Measurements from ENCODE around the gene ZNF333. TPM values are rescaled to one million over a fixed set of nuclear protein-coding genes. Genes with fewer than 3 reads are reported as not detected.

ZNF333 gene
- total RNA-seq, 1 donor, result 31.1 TPM

DNA sequence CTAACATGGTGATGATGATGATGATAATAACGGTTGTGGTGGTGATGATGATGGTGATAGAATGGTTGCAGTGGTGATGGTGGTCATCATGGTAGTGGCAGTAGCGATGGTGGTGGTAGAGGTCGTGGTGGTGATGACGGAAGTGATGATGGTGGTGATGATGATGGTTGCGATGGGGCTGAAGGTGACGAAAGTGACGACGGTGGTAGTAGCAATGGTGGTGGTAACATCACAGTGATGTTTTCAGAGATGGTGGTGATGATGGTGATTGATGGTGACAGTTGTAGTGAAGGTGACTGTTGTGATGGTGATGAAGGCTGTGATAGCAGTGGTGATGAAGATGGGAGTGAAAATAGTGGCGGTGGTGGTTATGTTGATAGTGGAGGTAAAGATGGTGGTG is 11.6 kb upstream of the ZNF333 start:
- H3K27ac ChIP-seq (ENCODE audit: low read depth, low read length), result no peak overlapping the region
- H3K27me3 ChIP-seq (ENCODE audit: insufficient read depth, low read length), result no peaks in the 10 kb centered on the region
- H2AFZ ChIP-seq (ENCODE audit: low read length), result no peak overlapping the region
- no peaks in the 10 kb centered on the region for H3K9me3 ChIP-seq (ENCODE audit: low read depth, low read length)
- no peaks in the 10 kb centered on the region for H3K36me3 ChIP-seq (ENCODE audit: insufficient read depth, low read length)
- H4K20me1 ChIP-seq (ENCODE audit: insufficient read depth, low read length), result no peaks in the 10 kb centered on the region
- no peaks in the 10 kb centered on the region for H3K79me2 ChIP-seq (ENCODE audit: insufficient read depth, low read length)
- DNase-seq (ENCODE audit: insufficient read length, low spot score, missing footprints), result no peak
- TF ChIP-seq, protein P1, sequence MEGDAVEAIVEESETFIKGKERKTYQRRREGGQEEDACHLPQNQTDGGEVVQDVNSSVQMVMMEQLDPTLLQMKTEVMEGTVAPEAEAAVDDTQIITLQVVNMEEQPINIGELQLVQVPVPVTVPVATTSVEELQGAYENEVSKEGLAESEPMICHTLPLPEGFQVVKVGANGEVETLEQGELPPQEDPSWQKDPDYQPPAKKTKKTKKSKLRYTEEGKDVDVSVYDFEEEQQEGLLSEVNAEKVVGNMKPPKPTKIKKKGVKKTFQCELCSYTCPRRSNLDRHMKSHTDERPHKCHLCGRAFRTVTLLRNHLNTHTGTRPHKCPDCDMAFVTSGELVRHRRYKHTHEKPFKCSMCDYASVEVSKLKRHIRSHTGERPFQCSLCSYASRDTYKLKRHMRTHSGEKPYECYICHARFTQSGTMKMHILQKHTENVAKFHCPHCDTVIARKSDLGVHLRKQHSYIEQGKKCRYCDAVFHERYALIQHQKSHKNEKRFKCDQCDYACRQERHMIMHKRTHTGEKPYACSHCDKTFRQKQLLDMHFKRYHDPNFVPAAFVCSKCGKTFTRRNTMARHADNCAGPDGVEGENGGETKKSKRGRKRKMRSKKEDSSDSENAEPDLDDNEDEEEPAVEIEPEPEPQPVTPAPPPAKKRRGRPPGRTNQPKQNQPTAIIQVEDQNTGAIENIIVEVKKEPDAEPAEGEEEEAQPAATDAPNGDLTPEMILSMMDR (IDR thresholded peaks at IDR 0.05; ENCODE audit: extremely low read depth, low read depth, low read length), result no peak
- H3K4me1 ChIP-seq (ENCODE audit: insufficient read depth, low read length), result peaks cover 4% of the 10 kb centered on the region
- H3K4me3 ChIP-seq (ENCODE audit: insufficient read depth, low read length), result no peak overlapping the region
- H3K4me2 ChIP-seq (ENCODE audit: insufficient read depth, low read length), result no peak overlapping the region

DNA sequence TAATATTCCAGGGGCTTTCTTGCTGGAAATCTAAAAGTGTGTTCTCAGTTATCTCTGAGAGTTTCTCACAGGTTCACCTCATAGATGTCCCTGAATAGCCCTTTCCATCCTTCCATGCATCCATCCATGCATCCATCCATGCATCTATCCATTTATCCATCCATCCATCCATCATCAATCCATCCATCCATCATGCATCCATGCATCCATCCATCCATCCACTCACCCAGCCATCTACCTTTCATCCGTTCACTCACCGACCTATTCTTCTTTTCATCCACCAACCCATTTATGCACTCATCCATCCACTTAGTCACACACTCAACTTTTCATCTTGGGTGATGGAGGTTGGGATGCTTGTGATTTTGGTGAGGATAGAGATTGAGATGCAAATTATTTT is 7.8 kb upstream of the ZNF333 start:
- no peaks in the 10 kb centered on the region for H4K20me1 ChIP-seq (ENCODE audit: insufficient read depth, low read length)
- H3K4me1 ChIP-seq (ENCODE audit: insufficient read depth, low read length), result no peaks in the 10 kb centered on the region
- H2AFZ ChIP-seq (ENCODE audit: low read length), result no peak overlapping the region
- no peaks in the 10 kb centered on the region for H3K36me3 ChIP-seq (ENCODE audit: insufficient read depth, low read length)
- TF ChIP-seq, protein P1 (IDR thresholded peaks at IDR 0.05; ENCODE audit: extremely low read depth, low read depth, low read length), result no peak
- DNase-seq (ENCODE audit: insufficient read length, low spot score, missing footprints), result no peak
- no peak overlapping the region for H3K4me2 ChIP-seq (ENCODE audit: insufficient read depth, low read length)
- no peak overlapping the region for H3K27ac ChIP-seq (ENCODE audit: low read depth, low read length)
- no peak overlapping the region for H3K4me3 ChIP-seq (ENCODE audit: insufficient read depth, low read length)
- no peaks in the 10 kb centered on the region for H3K79me2 ChIP-seq (ENCODE audit: insufficient read depth, low read length)
- no peaks in the 10 kb centered on the region for H3K9me3 ChIP-seq (ENCODE audit: low read depth, low read length)
- no peaks in the 10 kb centered on the region for H3K27me3 ChIP-seq (ENCODE audit: insufficient read depth, low read length)

GRCh38 chr19:14683439-14683838 is 6.4 kb upstream of the ZNF333 start:
- Histone ChIP-seq H3K36me3 (ENCODE audit: insufficient read depth, low read length) (no peaks in the 10 kb centered on the region), H3K4me2 (ENCODE audit: insufficient read depth, low read length) (no peak overlapping the region), H2AFZ (ENCODE audit: low read length) (no peak overlapping the region), H3K4me1 (ENCODE audit: insufficient read depth, low read length) (no peaks in the 10 kb centered on the region), H3K79me2 (ENCODE audit: insufficient read depth, low read length) (no peaks in the 10 kb centered on the region), H3K4me3 (ENCODE audit: insufficient read depth, low read length) (no peak overlapping the region), H3K27me3 (ENCODE audit: insufficient read depth, low read length) (no peaks in the 10 kb centered on the region), H3K9me3 (ENCODE audit: low read depth, low read length) (no peaks in the 10 kb centered on the region), H3K27ac (ENCODE audit: low read depth, low read length) (no peak overlapping the region), H4K20me1 (ENCODE audit: insufficient read depth, low read length) (no peaks in the 10 kb centered on the region)
- DNase-seq (ENCODE audit: insufficient read length, low spot score, missing footprints), result peak; percentile 55
- TF ChIP-seq, protein P1 (IDR thresholded peaks at IDR 0.05; ENCODE audit: extremely low read depth, low read depth, low read length), result no peak

DNA sequence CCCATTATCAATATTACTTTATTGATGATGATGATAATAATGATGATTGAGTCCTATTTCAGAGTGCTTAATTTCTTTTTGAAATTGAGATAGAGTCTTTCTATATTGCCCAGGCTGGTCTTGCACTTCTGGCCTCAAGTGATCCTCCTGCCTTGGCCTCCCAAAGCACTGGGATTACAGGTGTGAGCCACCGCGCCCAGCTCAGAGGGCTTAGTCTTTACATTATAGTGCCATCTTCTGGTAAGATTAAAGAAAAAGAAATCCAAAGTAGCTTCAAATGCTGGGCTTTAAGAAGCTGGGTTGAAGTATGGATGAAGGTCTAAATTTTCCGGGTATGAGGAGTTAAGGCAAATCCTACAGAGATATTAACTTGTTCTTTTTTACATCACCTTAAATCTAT is 3.4 kb upstream of the ZNF333 start:
- H3K27me3 ChIP-seq (ENCODE audit: insufficient read depth, low read length), result no peaks in the 10 kb centered on the region
- TF ChIP-seq, protein P1 (IDR thresholded peaks at IDR 0.05; ENCODE audit: extremely low read depth, low read depth, low read length), result peak; percentile 38
- peak; percentile 56 for DNase-seq (ENCODE audit: insufficient read length, low spot score, missing footprints)
- peaks cover 9% of the 10 kb centered on the region for H3K4me1 ChIP-seq (ENCODE audit: insufficient read depth, low read length)
- peaks cover 14% of the 10 kb centered on the region for H3K79me2 ChIP-seq (ENCODE audit: insufficient read depth, low read length)
- no peak overlapping the region for H2AFZ ChIP-seq (ENCODE audit: low read length)
- no peaks in the 10 kb centered on the region for H3K36me3 ChIP-seq (ENCODE audit: insufficient read depth, low read length)
- H4K20me1 ChIP-seq (ENCODE audit: insufficient read depth, low read length), result no peaks in the 10 kb centered on the region
- H3K27ac ChIP-seq (ENCODE audit: low read depth, low read length), result no peak overlapping the region
- no peak overlapping the region for H3K4me3 ChIP-seq (ENCODE audit: insufficient read depth, low read length)
- no peak overlapping the region for H3K4me2 ChIP-seq (ENCODE audit: insufficient read depth, low read length)
- no peaks in the 10 kb centered on the region for H3K9me3 ChIP-seq (ENCODE audit: low read depth, low read length)

All from osteoblast (primary cell).